Fibroblast of mammary gland (primary cell): Measurements from ENCODE around the gene WNT11.

Source experiments
- DNase-seq: peaks from one replicate; pipeline ENCODE4 v3.0.0-alpha.2; 2010; ENCODE audit warnings: low read depth
- H3K4me3 ChIP-seq: 2 replicates; pipeline ENCODE4 v1.5.1; 2011; ENCODE audit warnings: low read depth, mild to moderate bottlenecking, low read length, moderate library complexity; ENCODE audit not compliant: control insufficient read depth
- TF ChIP-seq, protein P1 (sequence below): conservative IDR thresholded peaks from 2 replicates; pipeline ENCODE4 v1.5.1; 2011; ENCODE audit warnings: low read depth, low read length, inconsistent platforms; ENCODE audit not compliant: control insufficient read depth, insufficient read depth

WNT11 gene

DNA sequence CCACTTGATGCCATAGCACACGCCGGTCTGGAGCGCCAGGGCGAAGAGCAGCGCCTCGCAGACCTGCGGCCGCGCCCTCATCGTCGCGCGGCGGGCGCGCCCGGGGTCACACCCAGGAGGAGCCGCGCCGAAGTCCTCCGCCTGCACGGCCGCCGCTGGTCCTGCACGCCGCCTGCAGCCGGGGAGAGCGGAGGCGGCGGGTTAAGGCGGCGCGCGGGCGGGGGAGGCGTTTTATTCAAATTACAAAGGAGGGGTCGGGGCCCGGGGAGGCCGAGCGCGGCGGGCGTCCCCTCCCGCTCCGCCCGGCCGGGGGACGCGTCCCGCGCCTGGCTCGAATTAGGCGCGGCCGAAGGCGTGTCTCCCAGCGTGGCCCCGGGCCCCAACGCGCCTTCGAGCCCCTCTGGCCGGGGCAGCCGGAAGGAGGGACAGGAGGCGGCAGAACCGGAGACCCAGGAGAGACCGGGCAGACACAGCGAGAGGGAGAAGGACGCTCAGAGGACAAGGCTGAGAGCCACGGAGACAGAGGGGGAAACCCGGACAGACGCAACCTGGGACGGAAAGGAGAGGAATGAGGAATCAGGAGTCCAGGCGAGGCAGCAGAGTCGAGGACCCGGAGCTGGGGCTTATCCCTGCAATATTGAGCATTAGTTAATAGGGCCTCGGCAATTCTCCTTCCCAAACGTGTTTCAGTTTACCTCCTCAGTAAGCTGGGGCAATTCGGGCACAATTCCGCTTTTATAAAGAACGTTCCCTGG lies at the start of gene WNT11:
TSS of gene WNT11 (minus strand) at position 176 of the 755 bp plus-strand sequence. CDS start at position 81, 95 bp downstream.
- TF ChIP-seq, protein P1, sequence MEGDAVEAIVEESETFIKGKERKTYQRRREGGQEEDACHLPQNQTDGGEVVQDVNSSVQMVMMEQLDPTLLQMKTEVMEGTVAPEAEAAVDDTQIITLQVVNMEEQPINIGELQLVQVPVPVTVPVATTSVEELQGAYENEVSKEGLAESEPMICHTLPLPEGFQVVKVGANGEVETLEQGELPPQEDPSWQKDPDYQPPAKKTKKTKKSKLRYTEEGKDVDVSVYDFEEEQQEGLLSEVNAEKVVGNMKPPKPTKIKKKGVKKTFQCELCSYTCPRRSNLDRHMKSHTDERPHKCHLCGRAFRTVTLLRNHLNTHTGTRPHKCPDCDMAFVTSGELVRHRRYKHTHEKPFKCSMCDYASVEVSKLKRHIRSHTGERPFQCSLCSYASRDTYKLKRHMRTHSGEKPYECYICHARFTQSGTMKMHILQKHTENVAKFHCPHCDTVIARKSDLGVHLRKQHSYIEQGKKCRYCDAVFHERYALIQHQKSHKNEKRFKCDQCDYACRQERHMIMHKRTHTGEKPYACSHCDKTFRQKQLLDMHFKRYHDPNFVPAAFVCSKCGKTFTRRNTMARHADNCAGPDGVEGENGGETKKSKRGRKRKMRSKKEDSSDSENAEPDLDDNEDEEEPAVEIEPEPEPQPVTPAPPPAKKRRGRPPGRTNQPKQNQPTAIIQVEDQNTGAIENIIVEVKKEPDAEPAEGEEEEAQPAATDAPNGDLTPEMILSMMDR = no peak
- H3K4me3 ChIP-seq = peak within 1 kb of the TSS; percentile 33
- DNase-seq = no peak

DNA sequence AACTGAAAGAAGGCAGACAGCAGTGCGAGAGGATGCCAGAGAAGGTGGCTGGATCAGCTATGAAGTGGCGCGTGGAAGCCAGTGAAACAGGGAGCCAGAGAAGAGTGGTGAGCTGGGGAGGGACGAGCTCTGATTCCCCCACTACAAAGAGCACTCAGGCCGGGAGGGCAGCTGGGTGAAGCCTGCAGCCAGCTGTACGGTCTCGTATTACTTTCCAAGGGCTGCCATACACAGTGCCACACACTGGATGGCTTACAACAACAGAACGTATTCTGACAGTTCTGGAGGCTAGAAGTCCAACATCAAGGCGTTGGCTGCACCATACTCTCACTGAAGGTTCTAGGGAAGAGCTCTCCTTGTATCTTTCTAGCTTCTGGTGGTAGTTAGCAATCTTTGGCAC lies 47.1 kb upstream of the WNT11 start:
- no peak overlapping the region for H3K4me3 ChIP-seq
- TF ChIP-seq, protein P1 = no peak

DNA sequence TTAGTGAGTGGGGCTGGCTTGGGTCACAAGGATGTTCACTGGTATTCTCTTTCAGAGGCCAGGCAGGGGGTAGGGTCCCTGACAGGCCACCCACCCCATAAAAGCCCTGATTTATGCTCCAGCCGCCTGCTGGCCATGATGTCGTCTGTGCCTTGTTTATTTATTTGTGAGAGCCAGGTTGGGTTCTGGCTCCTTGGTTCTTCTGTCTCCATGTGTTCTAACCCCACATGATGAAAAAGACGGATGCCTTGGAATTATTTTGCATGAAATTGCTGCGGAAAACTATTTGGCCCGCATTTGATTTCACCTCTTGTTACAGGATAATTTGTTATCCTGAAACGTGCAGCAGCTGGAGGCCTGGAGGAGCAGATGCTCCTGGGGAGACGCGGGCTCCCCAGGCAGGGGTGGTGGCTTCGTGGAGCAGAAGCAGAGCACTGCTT lies 46.3 kb upstream of the WNT11 start:
- TF ChIP-seq, protein P1 = no peak
- no peak overlapping the region for H3K4me3 ChIP-seq
- DNase-seq = no peak

More for the DNA sequence above, 47.1 kb upstream of the WNT11 start:
- no peak for DNase-seq

DNA sequence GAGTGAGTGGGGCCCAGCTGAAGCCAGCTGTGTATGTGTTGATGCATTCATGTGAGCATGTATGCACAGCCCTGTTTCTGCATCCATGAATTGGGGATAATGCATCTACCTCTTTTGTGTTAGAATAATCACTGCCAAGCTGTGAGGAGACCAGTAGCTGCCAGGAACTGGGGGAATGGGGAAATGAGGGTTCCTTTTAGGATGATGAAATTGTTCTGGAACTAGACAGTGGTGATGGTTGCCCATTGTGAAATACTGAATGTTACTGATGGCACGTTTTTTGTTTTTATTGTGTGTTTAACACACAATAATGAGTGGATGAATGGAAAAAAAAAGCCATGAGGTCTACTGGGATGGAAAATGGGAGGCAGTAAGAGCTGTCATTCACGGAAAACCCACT lies 45.3 kb upstream of the WNT11 start:
- peak; percentile 34 for DNase-seq
- TF ChIP-seq, protein P1 = no peak
- no peak overlapping the region for H3K4me3 ChIP-seq

DNA sequence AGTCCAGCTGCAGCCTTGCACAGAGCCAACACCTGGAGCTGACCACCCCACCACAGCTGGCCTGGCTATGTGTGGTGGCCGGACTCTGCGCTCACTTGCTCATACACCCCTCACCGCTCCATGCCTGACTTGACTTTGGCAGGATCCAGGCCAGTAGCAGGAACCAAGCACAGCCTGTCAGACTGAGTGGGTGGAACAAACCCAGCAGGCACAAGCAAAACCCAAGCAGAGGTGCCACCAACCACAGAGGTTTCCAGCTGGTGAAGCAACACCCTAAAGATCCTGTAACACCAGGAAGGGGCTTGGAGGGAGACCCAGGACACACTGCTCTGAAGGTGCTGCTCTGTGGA lies 44.9 kb upstream of the WNT11 start:
- no peak for DNase-seq
- no peak overlapping the region for H3K4me3 ChIP-seq
- TF ChIP-seq, protein P1 = no peak

DNA sequence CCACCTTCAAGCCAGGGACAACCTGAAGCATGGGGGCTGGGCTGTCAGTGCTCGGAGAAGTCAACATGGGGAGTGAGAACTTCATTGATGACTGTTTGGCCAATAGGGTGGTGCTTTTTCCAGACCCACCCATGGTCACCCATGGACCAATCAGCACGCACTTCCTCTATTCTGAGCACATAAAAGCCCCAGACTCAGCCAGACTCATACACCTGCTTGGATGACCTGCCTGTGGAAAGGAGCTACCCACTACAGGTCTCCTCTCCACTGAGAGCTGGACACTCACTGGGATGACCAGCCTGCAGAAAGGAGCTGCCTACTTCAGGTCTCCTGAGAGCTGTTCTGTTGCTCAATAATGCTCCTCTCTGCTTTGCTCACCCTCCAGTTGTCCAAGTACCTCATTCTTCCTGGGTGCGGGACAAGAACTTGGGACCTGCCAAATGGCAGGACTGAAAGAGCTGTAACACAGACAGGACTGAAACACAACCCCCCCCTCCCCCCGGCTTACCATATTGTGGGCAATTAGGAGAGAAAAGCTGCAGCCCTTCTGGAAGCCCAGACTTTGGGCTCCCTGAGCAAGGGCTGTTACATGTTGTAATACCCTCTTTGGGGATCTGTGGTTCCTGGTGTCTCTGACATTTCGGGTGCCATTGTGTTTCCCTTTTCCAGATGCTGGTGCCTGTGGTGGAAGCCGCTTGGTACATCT lies 44.4 kb upstream of the WNT11 start:
- DNase-seq = no peak
- TF ChIP-seq, protein P1 = no peak
- no peak overlapping the region for H3K4me3 ChIP-seq
